Spleen (tissue), 7 donors: ENCODE measurements around the gene RAB27A.

ENCODE experiments used
- POLR2A ChIP-seq, 3 donors: fragments of 450-650 bp; IDR thresholded peaks; one replicate each; pipeline ENCODE4 v1.5.1; 2017; ENCODE audit warnings: antibody characterized with exemption in 3 of 3, mild to moderate bottlenecking in 1 of 3
- POLR2AphosphoS5 ChIP-seq, 3 donors: sonication (generic); formaldehyde crosslinking; IDR thresholded peaks; one replicate each; pipeline ENCODE4 v1.5.1; 2017; ENCODE audit warnings: antibody characterized with exemption in 3 of 3
- TF ChIP-seq, protein P1 (sequence below), 11 experiments: fragments of 200-600 bp in 7 of 11; fragments of 450-650 bp in 4 of 11; sonication (generic) in 4 of 11; IDR thresholded peaks in 8 of 11; conservative IDR thresholded peaks in 3 of 11; 1 replicate in 7 of 11; 2 replicates in 4 of 11; pipeline versions ENCODE4 v1.4.0 to v1.8.0; 2016 to 2021; ENCODE audit warnings: antibody characterized with exemption in 11 of 11, inconsistent platforms in 4 of 11, mild to moderate bottlenecking in 1 of 11
- donor health status: DM: no; HTN: no; CAD: no; lungs with moderate emphysema.
- donor health status: DM: no; HTN: no; CAD: no.
- donor health status: DM: no; HTN: no; CAD: no.

DNA sequence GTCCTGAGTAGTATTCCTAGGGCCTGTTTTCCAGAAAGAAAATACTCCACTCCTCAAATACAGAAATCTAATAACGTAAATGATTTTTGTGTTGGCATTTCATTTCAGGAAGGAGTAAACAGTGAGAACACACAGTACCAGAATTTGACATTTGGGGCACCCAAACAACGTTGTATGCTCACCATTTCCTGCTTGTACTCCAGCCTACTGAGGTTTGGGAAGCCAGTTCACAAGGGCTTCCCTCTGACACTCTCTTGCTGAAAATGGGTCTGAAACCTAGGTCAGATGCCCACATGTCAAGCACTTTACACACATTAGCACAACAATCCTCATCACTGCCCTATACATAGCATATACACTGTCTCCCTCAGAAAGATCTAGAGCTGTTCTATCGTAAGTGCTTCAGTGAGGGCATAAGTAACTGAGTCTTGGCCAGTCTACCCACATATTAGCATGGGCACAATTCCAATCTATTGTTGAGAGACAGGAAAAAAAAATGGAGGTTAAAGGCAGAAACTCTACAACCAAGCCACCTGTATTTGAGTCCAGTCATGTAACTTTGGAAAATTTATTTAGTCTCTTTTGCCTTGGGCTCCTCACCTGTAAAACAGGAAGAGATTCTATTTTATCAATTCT, 49.4 kb downstream of the RAB27A start:
- TF ChIP-seq, protein P1, sequence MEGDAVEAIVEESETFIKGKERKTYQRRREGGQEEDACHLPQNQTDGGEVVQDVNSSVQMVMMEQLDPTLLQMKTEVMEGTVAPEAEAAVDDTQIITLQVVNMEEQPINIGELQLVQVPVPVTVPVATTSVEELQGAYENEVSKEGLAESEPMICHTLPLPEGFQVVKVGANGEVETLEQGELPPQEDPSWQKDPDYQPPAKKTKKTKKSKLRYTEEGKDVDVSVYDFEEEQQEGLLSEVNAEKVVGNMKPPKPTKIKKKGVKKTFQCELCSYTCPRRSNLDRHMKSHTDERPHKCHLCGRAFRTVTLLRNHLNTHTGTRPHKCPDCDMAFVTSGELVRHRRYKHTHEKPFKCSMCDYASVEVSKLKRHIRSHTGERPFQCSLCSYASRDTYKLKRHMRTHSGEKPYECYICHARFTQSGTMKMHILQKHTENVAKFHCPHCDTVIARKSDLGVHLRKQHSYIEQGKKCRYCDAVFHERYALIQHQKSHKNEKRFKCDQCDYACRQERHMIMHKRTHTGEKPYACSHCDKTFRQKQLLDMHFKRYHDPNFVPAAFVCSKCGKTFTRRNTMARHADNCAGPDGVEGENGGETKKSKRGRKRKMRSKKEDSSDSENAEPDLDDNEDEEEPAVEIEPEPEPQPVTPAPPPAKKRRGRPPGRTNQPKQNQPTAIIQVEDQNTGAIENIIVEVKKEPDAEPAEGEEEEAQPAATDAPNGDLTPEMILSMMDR (IDR thresholded peaks at IDR 0.05 in 8 of 11, conservative IDR thresholded peaks at IDR 0.05 in 3 of 11) = no peak
- TF ChIP-seq POLR2AphosphoS5 (IDR thresholded peaks at IDR 0.05) (no peak), POLR2A (IDR thresholded peaks at IDR 0.05) (no peak)
